Measurements from ENCODE around the gene MYH14.

GRCh38 chr19:50155520-50156109 lies 47.8 kb upstream of the MYH14 start:
- no peak for TF ChIP-seq SMC3 (conservative IDR thresholded peaks at IDR 0.05; ENCODE audit: poor library complexity)
- no peak for TF ChIP-seq CTCF (IDR thresholded peaks at IDR 0.05; ENCODE audit: poor library complexity, severe bottlenecking)
- TF ChIP-seq POLR2AphosphoS5 (IDR thresholded peaks at IDR 0.05): no peak
- no peak for TF ChIP-seq EZH2 (IDR thresholded peaks at IDR 0.05; ENCODE audit: borderline replicate concordance, insufficient read depth, low read length, poor library complexity, severe bottlenecking)
- TF ChIP-seq RAD21 (conservative IDR thresholded peaks at IDR 0.05): no peak
- TF ChIP-seq EP300 (conservative IDR thresholded peaks at IDR 0.05; ENCODE audit: poor library complexity, severe bottlenecking): no peak
- no peak for TF ChIP-seq REST (IDR thresholded peaks at IDR 0.05; ENCODE audit: borderline replicate concordance)
